Measurements from ENCODE around the gene GNPTG.

The GNPTG gene

GRCh38 chr16:1363501-1364041, 11.8 kb downstream of the GNPTG start:
- no peaks in the 10 kb centered on the region for H3K9me3 Mint-ChIP-seq
- peaks cover 24% of the 10 kb centered on the region for H3K36me3 Mint-ChIP-seq
- no peak overlapping the region for H3K4me3 Mint-ChIP-seq
- peak overlapping the region; percentile 57 for H3K27ac Mint-ChIP-seq
- H3K27me3 Mint-ChIP-seq = no peaks in the 10 kb centered on the region
- peaks cover 13% of the 10 kb centered on the region for H3K4me1 Mint-ChIP-seq
- ATAC-seq = peak; percentile 91

- Mint-ChIP-seq H3K4me1 (peaks cover 8% of the 10 kb centered on the region), H3K4me3 (no peak overlapping the region), H3K27ac (no peak overlapping the region), H3K9me3 (no peaks in the 10 kb centered on the region), H3K36me3 (peaks cover 24% of the 10 kb centered on the region), H3K27me3 (no peaks in the 10 kb centered on the region)
- ATAC-seq = no peak
Observed at GRCh38 chr16:1364510-1364909, 12.8 kb downstream of the GNPTG start.

GRCh38 chr16:1366060-1366711, 14.5 kb downstream of the GNPTG start:
- no peak overlapping the region for H3K27ac Mint-ChIP-seq
- H3K9me3 Mint-ChIP-seq = no peaks in the 10 kb centered on the region
- no peak for ATAC-seq
- no peaks in the 10 kb centered on the region for H3K27me3 Mint-ChIP-seq
- no peak overlapping the region for H3K4me3 Mint-ChIP-seq
- peaks cover 8% of the 10 kb centered on the region for H3K4me1 Mint-ChIP-seq
- H3K36me3 Mint-ChIP-seq = peaks cover 19% of the 10 kb centered on the region

- peaks cover 26% of the 10 kb centered on the region for H3K36me3 Mint-ChIP-seq
Observed at GRCh38 chr16:1366712-1367299, 15.1 kb downstream of the GNPTG start.

GRCh38 chr16:1367486-1368174, 15.9 kb downstream of the GNPTG start:
- Mint-ChIP-seq H3K4me3 (no peak overlapping the region), H3K4me1 (peaks cover 8% of the 10 kb centered on the region), H3K9me3 (no peaks in the 10 kb centered on the region), H3K36me3 (peaks cover 28% of the 10 kb centered on the region), H3K27ac (no peak overlapping the region), H3K27me3 (no peaks in the 10 kb centered on the region)
- no peak for ATAC-seq

More at GRCh38 chr16:1366712-1367299, 15.1 kb downstream of the GNPTG start:
- Mint-ChIP-seq H3K4me1 (peaks cover 8% of the 10 kb centered on the region), H3K27ac (no peak overlapping the region), H3K9me3 (no peaks in the 10 kb centered on the region), H3K27me3 (no peaks in the 10 kb centered on the region), H3K4me3 (no peak overlapping the region)
- ATAC-seq = no peak

GRCh38 chr16:1371054-1371978, 19.6 kb downstream of the GNPTG start:
- H3K4me1 Mint-ChIP-seq = no peaks in the 10 kb centered on the region
- no peak overlapping the region for H3K27ac Mint-ChIP-seq
- ATAC-seq = no peak
- no peaks in the 10 kb centered on the region for H3K27me3 Mint-ChIP-seq
- no peaks in the 10 kb centered on the region for H3K9me3 Mint-ChIP-seq
- H3K4me3 Mint-ChIP-seq = no peak overlapping the region
- H3K36me3 Mint-ChIP-seq = peaks cover 22% of the 10 kb centered on the region

- ATAC-seq = no peak
- peaks cover 1% of the 10 kb centered on the region for H3K4me1 Mint-ChIP-seq
- H3K4me3 Mint-ChIP-seq = no peak overlapping the region
- H3K9me3 Mint-ChIP-seq = no peaks in the 10 kb centered on the region
- H3K27me3 Mint-ChIP-seq = no peaks in the 10 kb centered on the region
- H3K36me3 Mint-ChIP-seq = peaks cover 23% of the 10 kb centered on the region
- H3K27ac Mint-ChIP-seq = no peak overlapping the region
Observed at GRCh38 chr16:1372292-1372950, 20.7 kb downstream of the GNPTG start.

GRCh38 chr16:1374418-1375297, 22.9 kb downstream of the GNPTG start:
- H3K4me1 Mint-ChIP-seq = peaks cover 18% of the 10 kb centered on the region
- H3K9me3 Mint-ChIP-seq = no peaks in the 10 kb centered on the region
- H3K4me3 Mint-ChIP-seq = no peak overlapping the region
- peaks cover 39% of the 10 kb centered on the region for H3K36me3 Mint-ChIP-seq
- H3K27me3 Mint-ChIP-seq = no peaks in the 10 kb centered on the region
- ATAC-seq = no peak
- no peak overlapping the region for H3K27ac Mint-ChIP-seq

- no peaks in the 10 kb centered on the region for H3K27me3 Mint-ChIP-seq
- no peak overlapping the region for H3K4me3 Mint-ChIP-seq
- ATAC-seq = no peak
- no peaks in the 10 kb centered on the region for H3K9me3 Mint-ChIP-seq
- H3K4me1 Mint-ChIP-seq = peaks cover 23% of the 10 kb centered on the region
- H3K27ac Mint-ChIP-seq = no peak overlapping the region
- peaks cover 39% of the 10 kb centered on the region for H3K36me3 Mint-ChIP-seq
Observed at GRCh38 chr16:1375298-1375640, 23.5 kb downstream of the GNPTG start.

- H3K9me3 Mint-ChIP-seq = no peaks in the 10 kb centered on the region
Observed at GRCh38 chr16:1375741-1376410, 24.1 kb downstream of the GNPTG start.

GRCh38 chr16:1377406-1378010, 25.8 kb downstream of the GNPTG start:
- no peaks in the 10 kb centered on the region for H3K27me3 Mint-ChIP-seq
- peak overlapping the region; percentile 79 for H3K4me3 Mint-ChIP-seq
- no peaks in the 10 kb centered on the region for H3K9me3 Mint-ChIP-seq
- H3K36me3 Mint-ChIP-seq = peaks cover 44% of the 10 kb centered on the region
- H3K4me1 Mint-ChIP-seq = peaks cover 25% of the 10 kb centered on the region
- H3K27ac Mint-ChIP-seq = peak overlapping the region; percentile 89
- ATAC-seq = no peak

More at GRCh38 chr16:1375741-1376410, 24.1 kb downstream of the GNPTG start:
- Mint-ChIP-seq H3K4me1 (peaks cover 25% of the 10 kb centered on the region), H3K27me3 (no peaks in the 10 kb centered on the region), H3K4me3 (no peak overlapping the region), H3K27ac (no peak overlapping the region), H3K36me3 (peaks cover 40% of the 10 kb centered on the region)
- no peak for ATAC-seq

- Mint-ChIP-seq H3K27me3 (no peaks in the 10 kb centered on the region), H3K4me1 (peaks cover 25% of the 10 kb centered on the region)
Observed at GRCh38 chr16:1378087-1378803, 26.5 kb downstream of the GNPTG start.

More at GRCh38 chr16:1378087-1378803, 26.5 kb downstream of the GNPTG start:
- ATAC-seq = no peak
- peak overlapping the region; percentile 89 for H3K27ac Mint-ChIP-seq
- peaks cover 50% of the 10 kb centered on the region for H3K36me3 Mint-ChIP-seq
- no peaks in the 10 kb centered on the region for H3K9me3 Mint-ChIP-seq
- H3K4me3 Mint-ChIP-seq = peak overlapping the region; percentile 79
